LNCAP (cell line): ENCODE results near the gene CLCN1.

Source experiments
- TF ChIP-seq, protein P1 (sequence below): fragments of 450-650 bp; IDR thresholded peaks from 2 replicates; pipeline ENCODE4 v1.5.1; 2017; ENCODE audit warnings: mild to moderate bottlenecking

The CLCN1 gene

DNA sequence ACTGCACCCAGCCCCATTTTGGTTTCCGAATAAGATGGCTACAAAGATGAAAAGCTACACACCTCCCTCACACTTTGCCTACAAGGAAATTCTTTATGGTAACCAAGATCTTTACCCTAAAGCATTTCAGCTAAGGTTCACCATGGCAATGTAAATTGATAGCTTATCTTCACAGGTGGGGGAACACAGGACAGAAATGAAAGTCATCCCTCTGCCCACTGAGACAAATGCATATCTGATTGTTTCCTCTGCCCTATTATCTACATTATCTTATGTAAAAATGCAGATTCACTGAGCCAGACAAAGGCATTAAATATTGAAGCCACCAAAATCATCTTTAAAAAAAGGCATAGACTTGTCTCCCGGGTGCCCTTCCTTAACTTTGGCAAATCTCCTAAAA is 34.4 kb upstream of the CLCN1 start:
- TF ChIP-seq, protein P1, sequence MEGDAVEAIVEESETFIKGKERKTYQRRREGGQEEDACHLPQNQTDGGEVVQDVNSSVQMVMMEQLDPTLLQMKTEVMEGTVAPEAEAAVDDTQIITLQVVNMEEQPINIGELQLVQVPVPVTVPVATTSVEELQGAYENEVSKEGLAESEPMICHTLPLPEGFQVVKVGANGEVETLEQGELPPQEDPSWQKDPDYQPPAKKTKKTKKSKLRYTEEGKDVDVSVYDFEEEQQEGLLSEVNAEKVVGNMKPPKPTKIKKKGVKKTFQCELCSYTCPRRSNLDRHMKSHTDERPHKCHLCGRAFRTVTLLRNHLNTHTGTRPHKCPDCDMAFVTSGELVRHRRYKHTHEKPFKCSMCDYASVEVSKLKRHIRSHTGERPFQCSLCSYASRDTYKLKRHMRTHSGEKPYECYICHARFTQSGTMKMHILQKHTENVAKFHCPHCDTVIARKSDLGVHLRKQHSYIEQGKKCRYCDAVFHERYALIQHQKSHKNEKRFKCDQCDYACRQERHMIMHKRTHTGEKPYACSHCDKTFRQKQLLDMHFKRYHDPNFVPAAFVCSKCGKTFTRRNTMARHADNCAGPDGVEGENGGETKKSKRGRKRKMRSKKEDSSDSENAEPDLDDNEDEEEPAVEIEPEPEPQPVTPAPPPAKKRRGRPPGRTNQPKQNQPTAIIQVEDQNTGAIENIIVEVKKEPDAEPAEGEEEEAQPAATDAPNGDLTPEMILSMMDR, result no peak

DNA sequence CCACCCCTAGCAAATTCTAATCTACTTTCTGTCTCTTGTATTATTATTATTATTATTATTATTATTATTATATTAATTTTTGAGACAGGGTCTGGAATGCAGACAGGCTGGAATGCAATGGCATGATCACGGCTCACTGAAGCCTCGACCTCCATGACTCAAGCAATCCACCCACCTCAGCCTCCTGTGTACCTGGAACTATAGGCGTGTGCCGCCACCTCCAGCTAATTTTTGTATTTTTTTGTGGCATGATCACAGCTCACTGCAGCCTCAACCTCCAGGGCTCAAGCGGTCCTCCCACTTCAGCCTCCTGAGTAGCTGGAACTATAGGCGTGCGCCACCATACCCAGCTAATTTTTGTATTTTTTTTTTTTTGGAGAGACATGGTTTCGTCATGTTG is 33.8 kb upstream of the CLCN1 start:
- TF ChIP-seq, protein P1, result no peak

DNA sequence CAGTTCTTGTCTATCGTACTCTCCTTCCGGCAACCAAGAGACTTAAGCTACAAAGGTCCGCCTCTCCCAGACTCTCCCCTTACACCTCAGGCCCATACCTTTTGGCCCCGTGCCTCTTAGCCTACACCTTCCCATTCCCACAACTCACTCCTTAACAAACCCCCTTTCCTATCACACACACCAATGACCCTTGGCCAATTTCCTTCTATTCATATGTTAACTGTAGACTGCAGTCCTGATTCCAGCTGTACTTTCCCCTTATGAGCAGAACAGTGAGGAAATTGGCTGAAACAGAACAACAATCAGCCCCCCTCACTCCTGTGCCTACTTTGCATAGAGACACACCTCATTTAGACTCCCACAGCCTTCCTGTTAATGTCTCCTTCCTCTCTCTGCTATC is 32.5 kb upstream of the CLCN1 start:
- TF ChIP-seq, protein P1, result no peak

DNA sequence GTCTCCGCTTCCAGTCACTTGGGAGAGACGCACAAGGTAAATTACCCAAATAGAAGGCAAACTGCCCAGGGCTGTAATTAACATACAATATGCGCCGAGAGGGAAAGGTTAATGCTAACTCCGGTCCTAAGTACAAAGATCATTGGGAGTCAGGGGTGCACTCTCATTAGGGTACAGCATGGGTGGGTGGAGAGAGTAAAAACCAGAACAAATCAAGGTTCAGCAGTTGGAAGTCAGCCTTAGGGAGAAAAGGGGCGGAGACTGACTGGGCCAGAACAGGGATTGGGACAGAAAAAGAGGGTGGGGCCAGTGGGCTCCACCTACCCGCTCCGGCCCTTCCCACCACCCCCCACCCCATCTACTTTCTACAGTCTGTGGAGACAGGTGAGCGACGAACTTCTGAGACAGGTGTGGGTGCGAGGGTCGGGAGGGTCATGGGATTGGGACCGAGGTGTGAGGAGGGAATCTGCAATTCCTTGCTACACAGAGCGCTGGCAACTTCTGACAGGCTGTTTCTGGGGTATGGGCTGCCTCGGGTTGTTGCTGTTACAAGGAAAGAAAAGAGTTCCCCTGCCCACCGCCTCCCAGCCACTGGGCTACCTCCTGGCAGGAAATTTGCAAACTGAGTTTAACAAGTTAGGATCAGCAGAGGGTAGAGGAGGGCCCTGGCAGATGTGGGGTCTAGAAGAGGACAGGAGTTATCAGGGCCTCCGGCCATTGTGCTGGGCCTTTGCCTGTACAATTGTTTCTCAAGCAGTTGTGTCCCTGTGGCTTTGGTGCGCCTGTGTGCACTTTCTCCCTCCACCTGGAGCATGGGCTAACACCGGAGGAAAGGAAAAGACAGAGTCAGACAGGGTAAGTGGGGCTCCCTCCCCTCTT is 31.1 kb upstream of the CLCN1 start, which contains the start of gene TMEM139:
Gene TMEM139, plus strand, starts transcription at position 368 of the 879 bp plus-strand sequence. CDS start 1,000 bp downstream, outside the sequence.
- TF ChIP-seq, protein P1, result no peak

DNA sequence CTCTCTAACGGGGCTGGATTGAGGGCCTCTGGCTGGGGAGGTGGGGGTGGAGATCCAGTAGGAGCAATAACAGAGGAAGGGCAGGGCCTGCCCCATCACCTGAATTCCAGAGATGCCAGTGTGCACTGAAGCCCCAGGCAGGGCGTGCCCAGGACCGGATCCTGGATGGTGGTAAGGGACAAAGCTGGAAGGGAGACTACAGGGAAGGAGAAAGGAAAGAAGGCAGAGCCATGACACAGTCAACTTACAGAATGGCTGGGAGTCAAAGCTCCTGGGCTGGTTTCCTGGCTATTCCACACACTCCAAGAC is 30.5 kb upstream of the CLCN1 start:
- TF ChIP-seq, protein P1, result no peak

DNA sequence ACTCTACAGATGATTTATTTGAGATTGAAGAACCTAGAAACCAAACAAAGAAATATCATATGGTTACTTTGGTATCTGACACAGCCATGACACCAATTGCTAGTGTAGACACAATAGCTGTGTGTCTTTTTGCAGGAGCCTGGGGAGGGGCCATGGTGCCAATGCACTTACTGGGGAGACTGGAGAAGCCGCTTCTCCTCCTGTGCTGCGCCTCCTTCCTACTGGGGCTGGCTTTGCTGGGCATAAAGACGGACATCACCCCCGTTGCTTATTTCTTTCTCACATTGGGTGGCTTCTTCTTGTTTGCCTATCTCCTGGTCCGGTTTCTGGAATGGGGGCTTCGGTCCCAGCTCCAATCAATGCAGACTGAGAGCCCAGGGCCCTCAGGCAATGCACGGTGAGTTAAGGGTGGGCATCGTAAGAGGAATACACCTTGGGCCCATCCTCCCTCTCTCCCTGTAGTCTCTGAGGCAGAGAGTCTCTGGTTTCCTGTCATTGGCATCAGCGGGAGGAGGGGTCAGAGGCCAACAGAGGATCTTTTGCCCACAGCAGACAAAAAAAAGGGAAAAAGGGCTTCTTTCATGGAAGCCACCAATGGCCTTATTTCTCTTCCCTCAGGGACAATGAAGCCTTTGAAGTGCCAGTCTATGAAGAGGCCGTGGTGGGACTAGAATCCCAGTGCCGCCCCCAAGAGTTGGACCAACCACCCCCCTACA is 29.9 kb upstream of the CLCN1 start:
- TF ChIP-seq, protein P1, result no peak

DNA sequence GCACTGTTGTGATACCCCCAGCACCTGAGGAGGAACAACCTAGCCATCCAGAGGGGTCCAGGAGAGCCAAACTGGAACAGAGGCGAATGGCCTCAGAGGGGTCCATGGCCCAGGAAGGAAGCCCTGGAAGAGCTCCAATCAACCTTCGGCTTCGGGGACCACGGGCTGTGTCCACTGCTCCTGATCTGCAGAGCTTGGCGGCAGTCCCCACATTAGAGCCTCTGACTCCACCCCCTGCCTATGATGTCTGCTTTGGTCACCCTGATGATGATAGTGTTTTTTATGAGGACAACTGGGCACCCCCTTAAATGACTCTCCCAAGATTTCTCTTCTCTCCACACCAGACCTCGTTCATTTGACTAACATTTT is 29.4 kb upstream of the CLCN1 start:
- TF ChIP-seq, protein P1, result no peak
